ENCODE results near the gene KCNB1.

GRCh38 chr20:49462626-49463025 lies 19.8 kb downstream of the KCNB1 start:
- TF ChIP-seq SMC3 (conservative IDR thresholded peaks at IDR 0.05; ENCODE audit: poor library complexity): no peak
- no peak for TF ChIP-seq EZH2 (IDR thresholded peaks at IDR 0.05; ENCODE audit: borderline replicate concordance, insufficient read depth, low read length, poor library complexity, severe bottlenecking)
- TF ChIP-seq CTCF (IDR thresholded peaks at IDR 0.05; ENCODE audit: poor library complexity, severe bottlenecking): no peak
- TF ChIP-seq TAF1 (IDR thresholded peaks at IDR 0.05; ENCODE audit: low read depth): no peak
